Keratinocyte (primary cell): Measurements from ENCODE around the gene LARP4.

ENCODE experiments used
- EZH2 ChIP-seq: IDR thresholded peaks from one replicate; pipeline ENCODE4 v1.6.1; 2012; ENCODE audit warnings: inconsistent platforms, mild to moderate bottlenecking, low read length, moderate library complexity
- TF ChIP-seq, protein P1 (sequence below), 3 experiments: IDR thresholded peaks in 1 of 3; conservative IDR thresholded peaks in 1 of 3; optimal IDR thresholded peaks in 1 of 3; 2 replicates in 2 of 3; 3 replicates in 1 of 3; pipeline versions ENCODE3 to v1.5.1; 2011; ENCODE audit warnings: low read length in 3 of 3, mild to moderate bottlenecking in 3 of 3, moderate library complexity in 2 of 3, control low read depth in 1 of 3, inconsistent platforms in 1 of 3; ENCODE audit not compliant: insufficient read depth in 2 of 3; ENCODE audit errors: extremely low read depth in 1 of 3

DNA sequence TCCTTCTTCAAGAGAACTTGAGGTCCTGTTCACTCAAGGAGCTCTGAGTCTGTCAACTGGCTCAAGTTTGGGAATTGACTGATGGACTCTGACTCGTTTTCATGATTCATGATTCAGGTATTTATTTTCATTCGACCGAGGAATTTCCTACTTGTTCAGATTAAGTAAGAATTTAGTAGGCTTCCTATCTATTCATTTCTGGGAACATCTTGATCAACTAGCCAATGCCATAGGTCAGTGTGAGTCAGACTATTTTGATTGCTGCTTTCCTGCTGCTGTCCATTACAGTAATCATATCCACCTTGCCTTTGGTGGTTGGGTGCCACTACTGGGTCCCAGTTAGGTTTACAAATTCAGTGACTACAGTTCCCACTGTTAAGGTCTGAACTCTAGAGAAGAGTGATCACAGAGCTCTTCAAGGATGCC is 10.4 kb upstream of the LARP4 start:
- TF ChIP-seq, protein P1, sequence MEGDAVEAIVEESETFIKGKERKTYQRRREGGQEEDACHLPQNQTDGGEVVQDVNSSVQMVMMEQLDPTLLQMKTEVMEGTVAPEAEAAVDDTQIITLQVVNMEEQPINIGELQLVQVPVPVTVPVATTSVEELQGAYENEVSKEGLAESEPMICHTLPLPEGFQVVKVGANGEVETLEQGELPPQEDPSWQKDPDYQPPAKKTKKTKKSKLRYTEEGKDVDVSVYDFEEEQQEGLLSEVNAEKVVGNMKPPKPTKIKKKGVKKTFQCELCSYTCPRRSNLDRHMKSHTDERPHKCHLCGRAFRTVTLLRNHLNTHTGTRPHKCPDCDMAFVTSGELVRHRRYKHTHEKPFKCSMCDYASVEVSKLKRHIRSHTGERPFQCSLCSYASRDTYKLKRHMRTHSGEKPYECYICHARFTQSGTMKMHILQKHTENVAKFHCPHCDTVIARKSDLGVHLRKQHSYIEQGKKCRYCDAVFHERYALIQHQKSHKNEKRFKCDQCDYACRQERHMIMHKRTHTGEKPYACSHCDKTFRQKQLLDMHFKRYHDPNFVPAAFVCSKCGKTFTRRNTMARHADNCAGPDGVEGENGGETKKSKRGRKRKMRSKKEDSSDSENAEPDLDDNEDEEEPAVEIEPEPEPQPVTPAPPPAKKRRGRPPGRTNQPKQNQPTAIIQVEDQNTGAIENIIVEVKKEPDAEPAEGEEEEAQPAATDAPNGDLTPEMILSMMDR (optimal IDR thresholded peaks at IDR 0.05 in 1 of 3, IDR thresholded peaks at IDR 0.05 in 1 of 3, conservative IDR thresholded peaks at IDR 0.05 in 1 of 3; ENCODE audit: extremely low read depth in 1 of 3, insufficient read depth in 2 of 3, low read length in 3 of 3): no peak
- no peak for TF ChIP-seq EZH2
